SU-DHL-6 (cell line): ENCODE results near the gene MS4A3.

Source experiments
- EZH2phosphoT487 ChIP-seq: fragments of 200-600 bp; sonication (generic), shearing (Covaris generic); conservative IDR thresholded peaks from 2 replicates; pipeline ENCODE4 v1.6.1; 2018; ENCODE audit warnings: mild to moderate bottlenecking, antibody characterized with exemption, low read length, moderate library complexity, mixed read lengths
- TF ChIP-seq, protein P1 (sequence below): fragments of 200-600 bp; sonication (generic); IDR thresholded peaks from one replicate; pipeline ENCODE4 v1.5.1; 2017; ENCODE audit warnings: antibody characterized with exemption, mild to moderate bottlenecking, low read length, moderate library complexity; ENCODE audit not compliant: insufficient read depth, poor library complexity, severe bottlenecking

DNA sequence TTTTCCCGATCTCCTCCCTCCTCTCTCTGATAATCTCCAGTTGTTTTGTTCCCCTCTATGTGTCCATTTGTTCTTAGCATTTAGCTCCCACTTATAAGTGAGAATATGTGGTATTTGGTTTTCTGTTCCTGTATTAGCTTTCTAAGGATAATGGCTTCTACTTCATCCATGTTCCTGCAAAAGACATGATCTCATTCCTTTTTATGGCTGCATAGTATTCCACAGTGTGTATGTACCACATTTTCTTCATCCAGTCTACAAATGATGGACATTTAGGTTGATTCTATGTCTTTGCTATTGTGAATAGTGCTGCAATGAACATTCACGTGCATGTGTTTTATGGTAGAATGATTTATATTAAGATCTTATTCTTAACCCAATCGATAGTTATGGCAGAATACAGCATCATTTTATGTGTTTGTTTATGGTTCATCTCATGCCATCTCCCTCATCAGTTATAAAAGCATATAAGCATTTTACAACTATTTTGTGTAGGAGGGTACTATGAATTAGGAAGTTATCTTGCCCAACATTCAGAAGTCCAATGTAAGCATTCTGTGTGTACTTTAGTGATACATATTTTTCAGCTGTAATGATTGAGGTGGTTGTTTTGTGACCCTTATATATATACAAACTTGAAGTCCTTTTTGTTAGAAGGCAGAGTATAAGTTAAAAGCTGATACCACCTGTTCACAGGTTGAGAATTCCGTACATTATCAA, 3.2 kb downstream of the MS4A3 start:
- TF ChIP-seq EZH2phosphoT487: no peak
- TF ChIP-seq, protein P1, sequence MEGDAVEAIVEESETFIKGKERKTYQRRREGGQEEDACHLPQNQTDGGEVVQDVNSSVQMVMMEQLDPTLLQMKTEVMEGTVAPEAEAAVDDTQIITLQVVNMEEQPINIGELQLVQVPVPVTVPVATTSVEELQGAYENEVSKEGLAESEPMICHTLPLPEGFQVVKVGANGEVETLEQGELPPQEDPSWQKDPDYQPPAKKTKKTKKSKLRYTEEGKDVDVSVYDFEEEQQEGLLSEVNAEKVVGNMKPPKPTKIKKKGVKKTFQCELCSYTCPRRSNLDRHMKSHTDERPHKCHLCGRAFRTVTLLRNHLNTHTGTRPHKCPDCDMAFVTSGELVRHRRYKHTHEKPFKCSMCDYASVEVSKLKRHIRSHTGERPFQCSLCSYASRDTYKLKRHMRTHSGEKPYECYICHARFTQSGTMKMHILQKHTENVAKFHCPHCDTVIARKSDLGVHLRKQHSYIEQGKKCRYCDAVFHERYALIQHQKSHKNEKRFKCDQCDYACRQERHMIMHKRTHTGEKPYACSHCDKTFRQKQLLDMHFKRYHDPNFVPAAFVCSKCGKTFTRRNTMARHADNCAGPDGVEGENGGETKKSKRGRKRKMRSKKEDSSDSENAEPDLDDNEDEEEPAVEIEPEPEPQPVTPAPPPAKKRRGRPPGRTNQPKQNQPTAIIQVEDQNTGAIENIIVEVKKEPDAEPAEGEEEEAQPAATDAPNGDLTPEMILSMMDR: no peak
